ENCODE results near the gene CFAP251. TPM values are rescaled to one million over a fixed set of nuclear protein-coding genes. Genes with fewer than 3 reads are reported as not detected.

Gene CFAP251
- total RNA-seq, 2 experiments from 2014 or later: 4.1 to 4.7 TPM

DNA sequence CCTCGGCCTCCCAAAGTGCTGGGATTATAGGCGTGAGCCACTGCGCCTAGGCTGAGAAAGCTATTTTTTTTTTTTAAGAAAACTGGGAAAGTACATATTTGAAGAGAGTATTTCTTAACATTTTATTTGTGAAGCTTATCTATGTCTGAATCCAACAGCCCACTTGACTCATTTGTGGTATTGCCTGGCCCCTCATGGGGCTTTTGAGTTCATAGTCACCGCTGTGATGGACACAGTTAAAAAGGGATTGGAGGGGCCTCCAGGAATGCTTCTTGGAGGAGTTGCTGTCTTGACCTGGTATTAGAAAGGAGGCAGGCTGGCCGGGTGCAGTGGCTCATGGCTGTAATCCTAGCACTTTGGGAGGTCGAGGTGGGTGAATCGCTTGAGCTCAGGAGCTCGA is 129.8 kb downstream of the CFAP251 start:
- no TSS peak for BruUV-seq (replicated peaks)
- no peak overlapping the region for H3K4me2 ChIP-seq (ENCODE audit: low read length)
- H4K20me1 ChIP-seq (ENCODE audit: insufficient read depth, low read length): no peaks in the 10 kb centered on the region
- H3K4me3 ChIP-seq (ENCODE audit: low read depth, low read length, poor library complexity, severe bottlenecking): no peak overlapping the region
- H3K4me1 ChIP-seq (ENCODE audit: insufficient read depth, low read length, poor library complexity, severe bottlenecking): no peaks in the 10 kb centered on the region
- TF ChIP-seq CTCF (conservative IDR thresholded peaks at IDR 0.05; ENCODE audit: low read length) (no peak), EZH2phosphoT487 (IDR thresholded peaks at IDR 0.05; ENCODE audit: borderline replicate concordance, low read depth, low read length) (no peak)
- POLR2A ChIA-PET: interaction anchor here (0.6 kb wide), 1 partner anchor 878 kb away, joined by 3 read pairs; no protein-coding TSS in a partner anchor
- no peaks in the 10 kb centered on the region for H3K9me3 ChIP-seq (ENCODE audit: low read length)
- H3K36me3 ChIP-seq (ENCODE audit: insufficient read depth, low read length): peaks cover 91% of the 10 kb centered on the region
- intact Hi-C loops (cut with micrococcal nuclease; ENCODE audit: unreplicated experiment): no loop called here
- no peak overlapping the region for H2AFZ ChIP-seq (ENCODE audit: low read length)
- no peak overlapping the region for H3K27ac ChIP-seq (ENCODE audit: low read depth, low read length, poor library complexity, severe bottlenecking)
- CTCF ChIA-PET (ENCODE audit: unreplicated experiment): no interaction called here
- H3K9me2 ChIP-seq (ENCODE audit: insufficient read depth, low read length): no peaks in the 10 kb centered on the region
- H3K79me2 ChIP-seq (ENCODE audit: insufficient read depth, low read depth, low read length): no peaks in the 10 kb centered on the region
- no peak for DNase-seq (ENCODE audit: low spot score)

DNA sequence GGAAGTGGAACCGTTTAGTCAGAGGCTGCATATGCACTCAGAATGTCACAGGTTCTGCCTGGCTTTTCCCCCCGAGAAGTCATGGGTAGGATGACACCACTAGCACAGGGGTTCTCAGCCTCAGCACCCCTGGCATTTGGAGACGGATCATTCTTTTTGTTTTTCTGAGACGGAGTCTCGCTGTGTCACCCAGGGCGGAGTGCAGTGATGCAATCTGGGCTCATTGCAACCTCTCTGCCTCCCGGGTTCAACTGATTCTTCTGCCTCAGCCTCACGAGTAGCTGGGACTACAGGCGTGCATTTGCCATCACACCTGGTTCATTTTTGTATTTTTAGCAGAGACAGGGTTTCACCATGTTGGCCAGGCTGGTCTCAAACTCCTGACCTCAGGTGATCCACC is 131.4 kb downstream of the CFAP251 start:
- CTCF ChIA-PET (ENCODE audit: unreplicated experiment): no interaction called here
- no peak for TF ChIP-seq EZH2phosphoT487 (IDR thresholded peaks at IDR 0.05; ENCODE audit: borderline replicate concordance, low read depth, low read length)

DNA sequence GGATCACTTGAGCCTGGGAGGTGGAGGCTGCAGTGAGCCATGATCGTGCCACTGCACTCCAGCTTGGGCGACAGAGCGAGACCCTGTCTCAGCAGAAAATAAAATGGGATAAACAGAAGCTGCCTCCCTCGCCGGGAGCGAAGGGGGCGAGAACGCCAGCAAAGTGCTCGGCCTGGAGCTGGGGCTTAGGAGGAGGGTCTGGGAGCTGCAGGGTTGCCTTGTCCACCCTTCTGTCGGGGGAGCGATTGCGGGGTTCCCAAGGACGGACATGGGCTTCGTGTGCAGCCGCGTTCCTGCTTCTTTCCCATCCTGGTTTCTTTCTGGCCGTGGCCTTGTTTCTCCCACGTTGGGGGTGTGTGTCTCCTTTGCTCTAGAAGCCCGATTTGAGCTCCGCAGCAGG is 132.3 kb downstream of the CFAP251 start:
- CTCF ChIA-PET (ENCODE audit: unreplicated experiment): no interaction called here
- intact Hi-C loops (cut with micrococcal nuclease; ENCODE audit: unreplicated experiment): loop anchor here (5.0 kb wide), 1 partner anchor 142 kb away; no protein-coding TSS in a partner anchor
- no peaks in the 10 kb centered on the region for H3K79me2 ChIP-seq (ENCODE audit: insufficient read depth, low read depth, low read length)
- H3K9me3 ChIP-seq (ENCODE audit: low read length): no peaks in the 10 kb centered on the region
- TF ChIP-seq EZH2phosphoT487 (IDR thresholded peaks at IDR 0.05; ENCODE audit: borderline replicate concordance, low read depth, low read length): no peak
- no peak for TF ChIP-seq CTCF (conservative IDR thresholded peaks at IDR 0.05; ENCODE audit: low read length)
- no TSS peak for BruUV-seq (replicated peaks)
- no peaks in the 10 kb centered on the region for H4K20me1 ChIP-seq (ENCODE audit: insufficient read depth, low read length)
- POLR2A ChIA-PET: no interaction called here
- H3K36me3 ChIP-seq (ENCODE audit: insufficient read depth, low read length): peaks cover 84% of the 10 kb centered on the region
- DNase-seq (ENCODE audit: low spot score): no peak
- H2AFZ ChIP-seq (ENCODE audit: low read length): no peak overlapping the region
- no peak overlapping the region for H3K27ac ChIP-seq (ENCODE audit: low read depth, low read length, poor library complexity, severe bottlenecking)
- H3K4me1 ChIP-seq (ENCODE audit: insufficient read depth, low read length, poor library complexity, severe bottlenecking): no peaks in the 10 kb centered on the region
- no peaks in the 10 kb centered on the region for H3K9me2 ChIP-seq (ENCODE audit: insufficient read depth, low read length)
- H3K4me3 ChIP-seq (ENCODE audit: low read depth, low read length, poor library complexity, severe bottlenecking): no peak overlapping the region
- H3K4me2 ChIP-seq (ENCODE audit: low read length): no peak overlapping the region

More for the DNA sequence above, 131.4 kb downstream of the CFAP251 start:
- intact Hi-C loops (cut with micrococcal nuclease; ENCODE audit: unreplicated experiment): loop anchor here (5.0 kb wide), 1 partner anchor 142 kb away; no protein-coding TSS in a partner anchor
- BruUV-seq (replicated peaks): no TSS peak
- Histone ChIP-seq H3K36me3 (ENCODE audit: insufficient read depth, low read length) (peaks cover 84% of the 10 kb centered on the region), H3K4me2 (ENCODE audit: low read length) (no peak overlapping the region), H3K9me3 (ENCODE audit: low read length) (no peaks in the 10 kb centered on the region), H3K4me1 (ENCODE audit: insufficient read depth, low read length, poor library complexity, severe bottlenecking) (no peaks in the 10 kb centered on the region), H2AFZ (ENCODE audit: low read length) (no peak overlapping the region), H3K27ac (ENCODE audit: low read depth, low read length, poor library complexity, severe bottlenecking) (no peak overlapping the region), H3K79me2 (ENCODE audit: insufficient read depth, low read depth, low read length) (no peaks in the 10 kb centered on the region), H3K9me2 (ENCODE audit: insufficient read depth, low read length) (no peaks in the 10 kb centered on the region), H4K20me1 (ENCODE audit: insufficient read depth, low read length) (no peaks in the 10 kb centered on the region), H3K4me3 (ENCODE audit: low read depth, low read length, poor library complexity, severe bottlenecking) (no peak overlapping the region)
- POLR2A ChIA-PET: no interaction called here
- no peak for DNase-seq (ENCODE audit: low spot score)
